Transverse colon (tissue), 4 donors: ENCODE measurements around the gene SNAP91.

Source experiments
- CTCF ChIP-seq, 5 experiments: fragments of 200-600 bp in 3 of 5; fragments of 450-650 bp in 2 of 5; sonication (generic) in 3 of 5; IDR thresholded peaks; 1 replicate in 2 of 5; 2 replicates in 3 of 5; pipeline ENCODE4 v1.5.1; 2016 to 2017; ENCODE audit warnings: antibody characterized with exemption in 5 of 5, inconsistent platforms in 3 of 5, mild to moderate bottlenecking in 2 of 5, moderate library complexity in 1 of 5
- POLR2A ChIP-seq: fragments of 450-650 bp; IDR thresholded peaks from one replicate; pipeline ENCODE4 v1.6.1; 2016; ENCODE audit warnings: antibody characterized with exemption, mild to moderate bottlenecking, moderate library complexity
- POLR2AphosphoS5 ChIP-seq, 3 donors: sonication (generic); formaldehyde crosslinking; IDR thresholded peaks; one replicate each; pipeline ENCODE4 v1.6.1; 2016; ENCODE audit warnings: antibody characterized with exemption in 3 of 3

- TF ChIP-seq CTCF (IDR thresholded peaks at IDR 0.05) (no peak), POLR2A (no peak), POLR2AphosphoS5 (IDR thresholded peaks at IDR 0.05) (no peak)
Observed at GRCh38 chr6:83517500-83517899, 191.4 kb downstream of the SNAP91 start.
